ELR (cell line): ENCODE measurements around the gene PEX11A.
"Not testable (repeated sequence)": the region's sequence is repeated elsewhere in the genome, so short reads cannot be mapped to it uniquely, and the experiment has no call there.

Experiments
- DNase-seq: peaks from one replicate; pipeline ENCODE4 v3.0.0-alpha.2; 2015; ENCODE audit warnings: low read depth

The PEX11A gene

GRCh38 chr15:89690276-89691218 is at the start of gene PEX11A, which contains the start of gene WDR93:
TSS of gene PEX11A (minus strand) at chr15:89690754. CDS start at chr15:89690632, 122 bp downstream.
TSS of gene WDR93 (plus strand) at chr15:89690811. CDS start at chr15:89701747, 10,936 bp downstream.
- DNase-seq = peak; percentile 76

GRCh38 chr15:89740137-89740536 is 49.6 kb upstream of the PEX11A start:
- DNase-seq = peak; percentile 79

DNA sequence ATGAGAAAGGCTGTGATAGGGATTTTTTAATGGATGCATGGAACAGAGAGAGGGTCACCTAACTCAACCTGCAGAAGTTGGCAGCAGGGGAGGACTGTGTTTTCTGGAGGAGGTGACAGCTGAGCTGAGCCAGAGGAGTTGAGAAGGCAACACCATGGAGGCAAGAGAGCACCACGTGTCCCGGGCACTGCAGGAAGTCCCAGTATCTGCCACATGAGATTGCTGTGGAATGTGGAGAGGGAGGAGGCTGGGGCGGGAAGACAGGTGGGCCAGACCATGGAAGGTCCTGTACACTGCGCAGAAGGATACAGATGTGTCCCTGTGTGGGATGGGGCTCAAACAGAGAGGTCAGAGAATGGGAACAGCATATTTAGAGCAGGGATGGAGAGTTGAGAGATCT is 45.2 kb upstream of the PEX11A start:
- no peak for DNase-seq

GRCh38 chr15:89732451-89733172 is 42.1 kb upstream of the PEX11A start:
- no peak for DNase-seq

GRCh38 chr15:89731275-89731674 is 40.7 kb upstream of the PEX11A start:
- no peak for DNase-seq

- DNase-seq = no peak
Observed at GRCh38 chr15:89728254-89728653, 37.7 kb upstream of the PEX11A start.

GRCh38 chr15:89725064-89725463 is 34.5 kb upstream of the PEX11A start:
- DNase-seq = no peak

DNA sequence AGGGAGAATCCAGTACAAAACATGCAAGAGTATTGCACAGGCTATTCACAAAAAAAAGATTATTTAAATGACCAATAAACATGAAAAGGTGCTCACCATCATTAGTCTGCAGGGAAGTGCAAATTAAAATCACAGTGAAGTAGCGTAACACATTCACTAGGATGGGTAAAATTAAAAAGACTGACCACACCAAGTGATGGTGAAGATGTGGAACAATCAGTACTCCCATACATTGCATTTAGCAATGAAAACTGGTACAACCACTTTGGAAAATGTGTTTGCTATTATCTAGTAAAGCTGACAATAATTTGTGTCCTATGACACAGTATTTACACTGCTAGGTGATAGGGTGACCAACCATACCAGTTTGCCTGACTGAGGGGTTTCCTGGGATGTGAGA is 34.1 kb upstream of the PEX11A start:
- DNase-seq = no peak

DNA sequence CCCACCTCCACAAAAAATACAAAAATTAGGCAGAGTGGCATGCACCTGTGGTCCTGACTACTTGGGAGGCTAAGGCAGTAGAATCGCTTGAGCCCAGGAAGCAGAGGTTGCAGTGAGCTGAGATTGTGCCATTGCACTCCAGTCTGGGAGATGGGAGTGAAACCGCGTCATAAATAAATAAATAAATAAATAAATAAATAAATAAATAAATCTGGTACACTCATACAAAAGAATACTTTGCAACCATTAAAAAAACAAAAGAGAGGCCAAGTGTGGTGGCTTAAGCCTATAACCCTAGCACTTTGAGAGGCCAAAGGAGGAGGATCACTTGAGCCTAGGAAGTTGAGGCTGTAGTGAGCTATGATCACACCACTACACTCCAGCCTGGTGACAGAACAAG is 32.5 kb upstream of the PEX11A start:
- no peak for DNase-seq

GRCh38 chr15:89714775-89715174 is 24.2 kb upstream of the PEX11A start:
- no peak for DNase-seq

GRCh38 chr15:89707577-89707976 is 17.0 kb upstream of the PEX11A start:
- no peak for DNase-seq

DNA sequence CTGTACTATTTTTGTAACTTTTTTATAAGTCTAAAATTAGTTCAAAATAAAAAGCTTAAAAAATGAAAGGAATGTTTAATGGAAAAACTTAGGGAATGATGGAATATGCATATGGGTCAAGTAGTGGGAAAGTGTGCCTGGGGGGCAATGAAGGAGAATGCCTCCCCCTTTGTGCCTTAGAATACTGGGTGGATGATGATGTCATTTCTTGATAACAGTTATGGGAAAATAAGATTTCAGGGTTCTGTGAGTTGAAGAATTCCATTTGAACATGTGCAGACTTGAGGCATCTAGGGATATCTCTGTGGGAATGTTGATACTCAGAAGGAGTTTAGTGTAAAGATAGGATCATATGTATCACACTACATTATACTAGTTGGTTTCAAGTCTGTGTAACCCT is 13.9 kb upstream of the PEX11A start:
- no peak for DNase-seq

DNA sequence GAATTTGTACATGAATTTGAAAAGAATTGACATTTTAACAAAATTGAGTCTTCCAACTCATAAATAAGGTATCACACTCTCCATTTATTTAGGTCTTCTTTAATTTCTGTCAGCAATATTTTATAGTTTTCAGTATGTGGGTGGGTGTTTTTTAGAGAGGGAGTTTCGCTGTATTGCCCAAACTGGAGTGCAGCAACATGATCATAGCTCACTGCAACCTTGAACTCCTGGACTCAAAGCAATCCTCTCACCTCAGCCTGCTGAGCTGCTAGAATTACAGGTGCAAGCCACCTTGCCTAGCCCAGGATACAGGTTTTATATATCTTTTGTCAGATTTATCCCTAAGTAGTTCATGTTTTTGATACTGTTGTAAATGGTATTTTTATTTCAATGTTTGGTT is 4.6 kb upstream of the PEX11A start:
- DNase-seq = no peak

DNA sequence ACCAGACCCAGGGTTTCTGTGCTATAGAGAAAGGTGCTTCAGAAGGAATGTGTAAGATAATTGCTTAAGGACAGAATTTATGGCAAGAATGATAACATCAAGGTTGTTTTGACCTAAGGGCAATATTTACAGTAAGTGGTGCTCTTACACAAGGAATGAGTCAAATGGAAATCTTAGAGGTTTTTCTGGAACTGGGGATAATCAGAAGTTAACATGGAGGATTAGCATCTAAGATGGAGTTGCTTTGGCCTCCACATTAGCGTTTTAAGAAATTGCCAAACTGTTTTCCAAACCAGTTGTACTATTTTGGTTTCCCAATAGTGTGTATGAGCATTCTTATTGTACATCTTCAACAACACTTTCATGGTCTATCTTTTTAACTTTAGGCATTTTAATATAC is 3.1 kb upstream of the PEX11A start:
- peak; percentile 30 for DNase-seq

DNA sequence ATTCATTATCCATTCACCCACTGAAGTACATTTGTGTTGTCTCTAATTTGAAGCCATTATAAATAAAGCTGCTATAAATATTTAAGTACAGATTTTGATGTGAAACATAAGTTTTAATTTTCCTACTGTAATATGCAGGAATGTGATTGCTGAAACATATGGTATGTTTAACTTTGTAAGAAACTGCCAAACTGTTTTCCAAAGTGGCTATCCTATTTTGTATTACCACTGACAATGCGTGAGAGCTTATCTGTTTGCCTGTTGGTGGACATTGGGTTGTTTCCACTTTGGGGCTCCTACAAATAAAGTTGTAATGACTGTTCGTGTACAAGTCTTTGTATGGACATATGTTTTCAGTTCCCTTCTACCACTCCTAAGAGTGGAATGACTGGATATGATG is 2.5 kb upstream of the PEX11A start:
- DNase-seq = no peak

DNA sequence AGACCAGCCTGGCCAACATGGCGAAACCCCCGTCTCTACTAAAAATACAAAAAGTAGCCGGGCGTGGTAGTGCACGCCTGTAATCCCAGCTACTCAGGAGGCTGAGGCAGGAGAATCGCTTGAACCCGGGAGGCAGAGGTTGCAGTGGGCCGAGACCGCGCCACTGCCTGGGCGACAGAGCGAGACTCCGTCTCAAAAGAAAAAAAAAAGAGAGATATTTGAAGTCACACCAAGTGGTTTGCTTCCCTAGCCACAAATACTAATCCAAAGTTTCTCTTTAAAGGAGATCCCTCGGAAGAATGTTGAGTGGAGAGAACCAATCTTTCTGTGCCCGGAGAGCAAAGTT is 651 bp downstream of the PEX11A start:
- DNase-seq = not testable (repeated sequence)

DNA sequence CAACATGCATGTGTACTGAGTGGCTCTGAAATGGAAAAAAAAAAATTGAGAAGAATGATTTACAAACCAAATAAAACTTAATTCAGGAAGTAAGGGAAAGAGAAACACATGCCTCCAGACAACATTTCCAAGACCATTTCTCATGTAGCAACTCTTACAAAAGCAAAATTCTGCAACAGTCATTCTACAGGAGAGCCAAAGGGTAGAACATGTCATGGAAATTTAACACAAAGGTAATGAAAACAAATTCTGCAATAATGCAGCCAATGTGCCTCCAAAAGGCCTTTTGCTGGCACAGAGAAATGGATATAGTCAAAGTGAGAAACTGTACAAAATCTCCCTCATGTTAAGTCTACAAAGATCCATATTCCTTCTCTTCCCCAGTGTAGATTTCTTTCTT is 4.0 kb downstream of the PEX11A start:
- no peak for DNase-seq

DNA sequence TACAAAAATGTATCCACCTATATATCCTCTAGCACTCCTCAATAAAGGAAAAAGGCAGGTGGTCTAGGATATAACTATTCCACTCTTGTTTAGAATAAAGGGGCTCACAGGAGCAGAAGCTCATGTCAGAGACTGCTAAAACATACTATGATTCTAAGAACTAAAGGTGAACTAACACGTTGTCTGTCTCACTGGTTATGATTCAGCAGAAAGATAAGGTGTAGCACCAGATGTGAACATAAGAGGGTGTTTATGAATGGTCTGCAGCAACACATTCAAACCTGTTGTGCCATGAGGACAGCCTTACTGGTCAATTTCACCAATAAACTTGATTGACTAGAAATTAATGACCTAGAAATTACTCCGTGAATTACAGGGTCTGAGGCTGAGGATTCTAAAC is 4.6 kb downstream of the PEX11A start:
- no peak for DNase-seq

DNA sequence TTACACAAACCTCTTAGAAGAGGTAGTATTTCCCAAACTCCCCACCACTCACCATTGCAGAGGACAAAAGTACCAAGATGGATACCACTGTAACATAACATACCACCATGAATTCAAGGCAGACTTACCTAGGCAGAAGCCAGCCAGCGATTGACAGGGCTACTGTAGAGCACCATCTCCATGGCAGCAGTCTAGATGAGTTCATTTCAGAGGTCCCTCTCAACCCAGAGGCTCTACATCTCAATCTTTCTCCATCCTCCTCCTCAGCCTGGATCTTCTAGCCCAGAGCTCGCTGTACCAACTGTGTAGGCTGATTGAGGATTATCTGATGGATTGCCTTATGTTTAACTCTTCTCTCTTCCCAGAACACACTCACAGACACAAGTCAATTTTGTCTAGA is 9.4 kb downstream of the PEX11A start:
- DNase-seq = no peak

DNA sequence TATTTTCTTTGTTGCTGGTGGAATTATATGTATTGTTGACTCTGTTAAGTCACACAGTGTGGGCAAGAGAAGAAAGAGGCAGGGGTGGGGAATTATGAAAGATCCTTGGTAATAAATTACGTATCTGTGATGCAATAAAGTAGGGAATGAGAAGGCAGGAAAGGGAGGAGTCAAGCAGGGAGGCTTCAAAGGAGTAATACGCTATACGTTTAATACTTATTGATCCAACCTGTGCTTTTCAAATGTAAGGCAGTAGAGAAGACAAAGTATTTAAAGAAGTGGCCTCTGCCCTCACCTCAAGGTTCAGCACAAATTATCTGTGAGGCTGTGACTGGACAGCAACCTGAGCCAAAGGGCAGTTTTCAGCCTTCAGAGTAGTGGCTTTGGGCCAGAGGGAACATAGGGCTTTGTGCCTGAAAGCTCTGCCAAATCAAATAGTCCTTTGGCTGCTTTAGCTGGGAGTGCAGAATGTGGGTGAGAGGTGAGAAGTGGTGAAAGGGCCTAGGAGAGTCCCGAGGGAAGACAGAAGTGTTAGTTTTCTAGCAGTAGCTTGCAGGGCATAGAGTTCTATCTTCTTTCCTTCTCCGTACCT is 10.2 kb downstream of the PEX11A start:
- no peak for DNase-seq

DNA sequence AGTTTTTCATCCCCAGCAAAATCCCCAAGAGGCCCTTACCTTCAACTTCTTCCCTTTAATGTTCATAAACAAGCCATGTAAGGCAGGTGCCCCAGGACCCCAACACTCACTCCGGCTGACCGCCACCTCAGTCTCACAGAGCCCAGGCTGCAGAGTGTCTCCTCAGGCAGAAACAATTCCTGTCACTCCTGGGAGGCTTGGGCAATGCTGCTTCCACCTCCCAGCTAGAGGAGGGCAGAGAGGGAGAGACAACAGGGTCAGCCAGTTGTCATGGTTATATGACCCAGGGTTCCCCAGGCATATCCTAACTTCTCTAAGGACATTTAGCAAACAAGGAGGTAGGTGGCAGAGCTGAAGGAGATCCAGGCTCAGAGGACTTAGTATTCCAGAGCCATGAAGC is 11.3 kb downstream of the PEX11A start, which contains the start of gene PLIN1:
Gene PLIN1, minus strand, starts transcription at position 156 of the 400 bp plus-strand sequence. CDS start 1,878 bp downstream, outside the sequence.
- no peak for DNase-seq

- no peak for DNase-seq
Observed at GRCh38 chr15:89677381-89677780, 13.2 kb downstream of the PEX11A start.

DNA sequence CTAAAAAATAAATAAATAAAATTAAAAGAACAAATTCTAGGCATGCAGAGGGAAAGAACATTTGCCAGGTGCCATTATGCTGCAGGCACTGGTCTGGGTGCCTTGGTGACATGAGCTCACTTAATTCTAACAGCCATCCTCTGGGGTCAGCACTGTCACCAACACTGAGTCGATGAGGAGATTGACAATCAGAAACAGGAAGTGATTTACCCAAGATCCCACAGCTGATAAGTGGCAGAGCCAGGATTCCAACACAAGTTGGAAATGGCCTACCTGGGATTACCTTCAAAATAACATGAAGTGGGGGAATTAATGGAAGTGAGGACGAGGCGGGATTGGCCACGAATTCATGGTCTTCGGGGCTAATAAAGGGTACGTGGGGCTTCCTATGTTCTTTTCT is 14.9 kb downstream of the PEX11A start:
- DNase-seq = no peak
